Measurements from ENCODE around the gene CSF3R.

The CSF3R gene

GRCh38 chr1:36482724-36483388 is at the start of gene CSF3R:
Gene CSF3R (minus strand): TSS chr1:36482913. CDS start chr1:36479496, 3,417 bp downstream.
- DNase-seq (ENCODE audit: low spot score) = no peak

- no peak for DNase-seq (ENCODE audit: low spot score)
Observed at GRCh38 chr1:36531833-36532232, 49.1 kb upstream of the CSF3R start.

- DNase-seq (ENCODE audit: low spot score) = no peak
Observed at GRCh38 chr1:36530791-36531190, 48.1 kb upstream of the CSF3R start.

GRCh38 chr1:36530261-36530660 is 47.5 kb upstream of the CSF3R start:
- DNase-seq (ENCODE audit: low spot score) = no peak

GRCh38 chr1:36529769-36530260 is 47.1 kb upstream of the CSF3R start:
- no peak for DNase-seq (ENCODE audit: low spot score)

GRCh38 chr1:36528361-36529349 is 45.9 kb upstream of the CSF3R start:
- DNase-seq (ENCODE audit: low spot score) = no peak

GRCh38 chr1:36525166-36525565 is 42.5 kb upstream of the CSF3R start:
- DNase-seq (ENCODE audit: low spot score) = no peak

- no peak for DNase-seq (ENCODE audit: low spot score)
Observed at GRCh38 chr1:36524359-36525062, 41.8 kb upstream of the CSF3R start.

GRCh38 chr1:36523850-36524249 is 41.1 kb upstream of the CSF3R start:
- no peak for DNase-seq (ENCODE audit: low spot score)

GRCh38 chr1:36523230-36523495 is 40.5 kb upstream of the CSF3R start:
- DNase-seq (ENCODE audit: low spot score) = no peak

- DNase-seq (ENCODE audit: low spot score) = no peak
Observed at GRCh38 chr1:36522461-36523229, 39.9 kb upstream of the CSF3R start.

- no peak for DNase-seq (ENCODE audit: low spot score)
Observed at GRCh38 chr1:36522021-36522420, 39.3 kb upstream of the CSF3R start.

- DNase-seq (ENCODE audit: low spot score) = no peak
Observed at GRCh38 chr1:36520771-36521420, 38.2 kb upstream of the CSF3R start.

GRCh38 chr1:36520056-36520455 is 37.3 kb upstream of the CSF3R start:
- DNase-seq (ENCODE audit: low spot score) = no peak

- DNase-seq (ENCODE audit: low spot score) = no peak
Observed at GRCh38 chr1:36517011-36517771, 34.5 kb upstream of the CSF3R start.

- DNase-seq (ENCODE audit: low spot score) = peak; percentile 75
Observed at GRCh38 chr1:36516372-36517010, 33.8 kb upstream of the CSF3R start.

- no peak for DNase-seq (ENCODE audit: low spot score)
Observed at GRCh38 chr1:36515315-36516138, 32.8 kb upstream of the CSF3R start.

- no peak for DNase-seq (ENCODE audit: low spot score)
Observed at GRCh38 chr1:36514501-36514900, 31.8 kb upstream of the CSF3R start.
